GM20000 (cell line): ENCODE measurements around the gene ZNF740.

Experiments
- DNase-seq: peaks from one replicate; pipeline ENCODE4 v3.0.0; 2012; ENCODE audit warnings: low spot score
- TF ChIP-seq, protein P1 (sequence below): IDR thresholded peaks from 2 replicates; pipeline ENCODE4 v1.5.1; 2012; ENCODE audit warnings: mild to moderate bottlenecking, control low read depth; ENCODE audit errors: extremely low read depth, missing control alignments

Gene ZNF740

GRCh38 chr12:53236443-53237111 lies 56.1 kb downstream of the ZNF740 start:
- TF ChIP-seq, protein P1, sequence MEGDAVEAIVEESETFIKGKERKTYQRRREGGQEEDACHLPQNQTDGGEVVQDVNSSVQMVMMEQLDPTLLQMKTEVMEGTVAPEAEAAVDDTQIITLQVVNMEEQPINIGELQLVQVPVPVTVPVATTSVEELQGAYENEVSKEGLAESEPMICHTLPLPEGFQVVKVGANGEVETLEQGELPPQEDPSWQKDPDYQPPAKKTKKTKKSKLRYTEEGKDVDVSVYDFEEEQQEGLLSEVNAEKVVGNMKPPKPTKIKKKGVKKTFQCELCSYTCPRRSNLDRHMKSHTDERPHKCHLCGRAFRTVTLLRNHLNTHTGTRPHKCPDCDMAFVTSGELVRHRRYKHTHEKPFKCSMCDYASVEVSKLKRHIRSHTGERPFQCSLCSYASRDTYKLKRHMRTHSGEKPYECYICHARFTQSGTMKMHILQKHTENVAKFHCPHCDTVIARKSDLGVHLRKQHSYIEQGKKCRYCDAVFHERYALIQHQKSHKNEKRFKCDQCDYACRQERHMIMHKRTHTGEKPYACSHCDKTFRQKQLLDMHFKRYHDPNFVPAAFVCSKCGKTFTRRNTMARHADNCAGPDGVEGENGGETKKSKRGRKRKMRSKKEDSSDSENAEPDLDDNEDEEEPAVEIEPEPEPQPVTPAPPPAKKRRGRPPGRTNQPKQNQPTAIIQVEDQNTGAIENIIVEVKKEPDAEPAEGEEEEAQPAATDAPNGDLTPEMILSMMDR: no peak
- no peak for DNase-seq

DNA sequence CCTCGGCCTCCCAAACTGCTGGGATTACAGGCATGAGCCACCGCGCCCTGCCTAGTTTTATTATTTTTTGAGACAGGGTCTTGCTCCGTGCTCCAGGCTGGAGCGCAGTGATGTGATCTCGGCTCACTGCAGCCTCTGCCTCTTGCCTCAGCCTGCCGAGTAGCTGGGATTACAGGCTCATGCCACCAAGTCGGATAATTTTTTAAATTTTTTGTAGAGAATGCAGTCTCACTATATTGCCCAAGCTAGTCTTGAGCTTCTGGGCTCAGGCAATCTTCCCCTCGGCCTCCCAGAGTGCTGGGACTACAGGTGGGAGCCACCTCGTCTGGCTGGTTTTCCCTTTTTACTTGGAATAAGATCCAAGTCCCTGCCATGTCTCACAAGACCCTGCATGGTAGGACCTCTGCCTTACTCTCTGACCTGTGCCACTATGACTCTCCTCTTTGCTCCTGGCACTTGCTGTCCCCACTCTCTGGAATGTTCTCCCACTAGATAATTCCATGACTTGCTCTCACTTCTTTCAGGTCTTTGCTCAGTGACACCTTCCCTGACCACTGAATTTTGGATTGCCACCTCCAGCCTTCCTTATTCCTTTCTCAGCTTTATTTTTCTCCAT lies 59.2 kb downstream of the ZNF740 start:
- no peak for DNase-seq
- TF ChIP-seq, protein P1: no peak

GRCh38 chr12:53241623-53242412 lies 61.3 kb downstream of the ZNF740 start:
- no peak for DNase-seq
- TF ChIP-seq, protein P1: no peak

DNA sequence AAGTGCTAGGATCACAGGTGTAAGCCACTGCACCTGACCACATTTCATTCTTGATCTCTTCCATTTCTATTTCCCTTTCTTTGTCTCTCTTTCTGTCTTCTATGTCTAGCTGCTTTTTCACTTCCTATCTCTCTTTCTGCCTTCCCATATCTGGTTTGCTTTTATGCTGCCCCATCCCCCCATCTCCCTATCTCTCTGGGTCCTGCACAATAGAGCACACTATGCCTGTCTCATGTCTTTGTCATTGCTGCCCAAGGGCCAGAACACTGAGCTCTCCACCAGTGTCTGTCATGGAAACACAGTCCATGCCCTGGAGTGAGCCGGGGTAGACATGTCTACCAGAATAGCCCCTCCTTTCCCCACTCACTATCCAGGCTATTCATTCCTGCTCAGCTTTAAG lies 63.8 kb downstream of the ZNF740 start:
- TF ChIP-seq, protein P1: no peak
- DNase-seq: no peak
